ENCODE measurements around the gene ACVR2A. TPM values are rescaled to one million over a fixed set of nuclear protein-coding genes. Genes with fewer than 3 reads are reported as not detected.

Gene ACVR2A
- total RNA-seq = 157 TPM

DNA sequence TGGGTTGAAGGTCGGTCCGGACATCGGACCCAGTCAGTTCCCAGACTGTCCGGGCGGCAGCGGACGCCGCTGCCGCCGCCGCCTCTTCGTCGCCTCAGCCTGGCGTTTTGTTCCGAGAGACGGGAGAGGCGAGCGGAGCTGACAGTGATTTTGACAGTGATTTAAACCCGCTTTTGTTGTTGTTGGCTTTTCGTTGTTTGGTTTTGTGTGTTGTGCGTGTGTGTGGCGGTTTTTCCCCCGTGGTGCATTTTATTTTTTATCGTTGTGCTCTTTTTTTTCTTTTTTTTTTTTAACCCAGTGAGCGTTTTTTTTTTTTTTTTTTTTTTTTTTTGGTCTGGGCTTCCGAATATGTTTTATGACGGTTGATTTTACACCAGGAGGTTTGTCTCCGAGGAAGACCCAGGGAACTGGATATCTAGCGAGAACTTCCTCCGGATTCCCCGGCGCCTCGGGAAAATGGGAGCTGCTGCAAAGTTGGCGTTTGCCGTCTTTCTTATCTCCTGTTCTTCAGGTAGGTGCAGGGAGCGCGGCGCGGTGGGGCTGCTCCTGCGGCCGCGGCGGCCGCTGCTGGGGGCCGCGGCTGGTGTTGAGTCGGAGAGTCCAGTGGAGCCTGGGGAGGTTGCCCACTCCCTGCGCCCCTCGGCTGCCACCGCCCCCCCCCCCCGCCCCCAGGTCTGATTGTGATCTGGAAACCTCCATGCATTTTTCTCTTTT is at the start of gene ACVR2A:
Gene ACVR2A, plus strand, starts transcription at position 333 of the 714 bp plus-strand sequence. Its CDS starts 124 bp downstream, at position 457.
- FAIRE-seq = no peak
- peak; percentile 30 to 61 for DNase-seq (ENCODE audit: low spot score in 2 of 2)

DNA sequence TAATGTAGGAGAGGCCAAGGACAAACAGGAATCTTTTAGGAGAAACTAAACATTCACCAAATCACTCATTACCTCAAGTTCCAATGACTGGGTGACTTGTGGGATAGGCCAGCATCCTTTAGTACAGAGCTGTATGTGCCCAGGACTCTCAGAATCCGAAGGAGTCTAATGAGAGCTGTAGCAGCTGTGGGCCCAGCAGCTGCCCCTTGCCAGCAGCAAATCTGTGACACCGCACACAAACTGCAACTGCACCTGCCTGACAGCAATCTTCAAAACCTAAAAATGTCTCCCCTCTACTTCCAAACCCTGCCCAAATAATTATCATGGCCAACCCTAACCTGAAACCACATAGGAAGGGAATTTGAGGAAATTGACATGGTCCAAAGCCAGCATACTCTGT is 44.5 kb upstream of the ACVR2A start:
- no peak for DNase-seq (ENCODE audit: low spot score in 2 of 2)
- no peak for FAIRE-seq

- no peak for FAIRE-seq
- DNase-seq (ENCODE audit: low spot score in 2 of 2) = no peak
Measured at GRCh38 chr2:147806846-147807245, 38.0 kb upstream of the ACVR2A start.

DNA sequence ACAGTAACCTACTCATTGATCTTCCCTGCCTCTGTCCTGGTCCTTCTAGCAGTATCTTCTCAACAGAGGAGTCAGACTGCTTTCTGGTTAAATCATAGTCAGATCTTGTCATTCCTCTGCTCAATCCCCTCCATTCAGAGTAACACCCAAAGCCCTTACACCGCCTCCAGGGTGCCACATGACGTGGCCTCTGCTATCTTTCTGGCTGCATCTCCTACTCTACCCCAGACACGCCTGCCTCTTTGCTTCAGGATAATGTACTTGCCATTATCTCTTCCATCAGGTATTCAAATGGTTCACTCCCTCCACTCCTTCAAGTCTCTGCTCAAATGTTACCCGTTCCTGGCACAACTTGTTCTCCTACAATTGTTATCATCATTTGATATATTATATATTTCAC is 36.3 kb upstream of the ACVR2A start:
- DNase-seq (ENCODE audit: low spot score in 2 of 2) = no peak
- no peak for FAIRE-seq

DNA sequence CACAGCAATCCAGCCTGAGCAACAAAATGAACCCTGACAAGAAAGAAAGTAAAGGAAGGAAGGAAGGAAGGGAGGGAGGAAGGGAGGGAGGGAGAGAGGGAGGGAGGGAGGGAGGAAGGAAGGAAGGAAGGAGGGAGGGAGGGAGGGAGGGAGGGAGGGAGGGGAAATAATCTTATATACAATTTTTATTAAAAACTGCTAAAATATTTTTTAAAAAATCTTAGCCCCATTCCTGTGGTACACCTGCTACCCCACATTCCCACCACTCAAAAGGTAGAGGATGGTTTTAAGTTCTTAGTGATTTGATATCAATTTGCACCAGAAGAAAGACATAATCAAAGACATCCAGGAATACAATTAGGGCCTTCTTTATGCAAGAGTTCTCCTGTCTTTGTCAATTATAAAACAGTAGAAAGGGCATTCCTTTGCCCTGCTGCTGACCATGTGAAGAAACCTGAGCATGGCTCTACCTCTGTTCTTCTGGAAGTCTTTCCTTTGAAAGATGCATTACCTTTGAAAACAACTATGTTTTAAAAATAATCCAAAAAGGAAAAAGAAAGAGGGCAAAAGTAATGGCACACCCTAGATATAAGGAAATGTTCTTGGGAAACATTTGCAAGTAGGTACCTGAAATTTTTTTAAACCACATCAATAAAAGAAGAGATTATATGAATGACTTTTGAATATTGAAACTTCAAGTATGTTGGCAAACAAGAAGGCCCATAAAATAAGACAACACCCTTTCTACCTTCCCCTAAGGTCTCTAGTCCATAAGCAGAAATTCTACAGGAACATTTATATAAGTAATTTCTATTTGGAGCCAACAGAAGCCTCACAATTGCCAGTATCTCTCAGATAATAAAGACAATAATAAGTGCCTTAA is 33.7 kb upstream of the ACVR2A start:
- DNase-seq (ENCODE audit: low spot score in 2 of 2) (no peak), FAIRE-seq (no peak)

- no peak for FAIRE-seq
- DNase-seq (ENCODE audit: low spot score in 2 of 2) = no peak
Measured at GRCh38 chr2:147818741-147819140, 26.1 kb upstream of the ACVR2A start.

DNA sequence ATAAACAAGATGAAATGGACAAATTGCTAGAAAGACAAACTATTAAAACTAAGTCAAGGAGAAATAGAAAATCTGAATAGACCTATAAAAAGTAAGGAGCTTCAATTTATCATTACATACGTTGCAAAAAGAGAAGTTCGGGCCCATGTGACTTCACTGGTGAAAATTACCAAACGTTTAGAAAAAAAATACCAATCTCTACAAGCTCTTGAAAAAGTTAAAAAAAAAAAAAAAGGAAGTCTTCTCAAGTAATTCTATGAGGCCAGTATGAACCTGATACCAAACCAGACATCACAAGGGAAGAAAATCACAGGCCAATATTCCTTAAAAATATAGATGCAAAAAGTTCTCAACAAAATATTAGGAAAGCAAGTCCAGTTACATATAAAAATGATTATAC is 20.2 kb upstream of the ACVR2A start:
- DNase-seq (ENCODE audit: low spot score in 2 of 2) (no peak), FAIRE-seq (no peak)

DNA sequence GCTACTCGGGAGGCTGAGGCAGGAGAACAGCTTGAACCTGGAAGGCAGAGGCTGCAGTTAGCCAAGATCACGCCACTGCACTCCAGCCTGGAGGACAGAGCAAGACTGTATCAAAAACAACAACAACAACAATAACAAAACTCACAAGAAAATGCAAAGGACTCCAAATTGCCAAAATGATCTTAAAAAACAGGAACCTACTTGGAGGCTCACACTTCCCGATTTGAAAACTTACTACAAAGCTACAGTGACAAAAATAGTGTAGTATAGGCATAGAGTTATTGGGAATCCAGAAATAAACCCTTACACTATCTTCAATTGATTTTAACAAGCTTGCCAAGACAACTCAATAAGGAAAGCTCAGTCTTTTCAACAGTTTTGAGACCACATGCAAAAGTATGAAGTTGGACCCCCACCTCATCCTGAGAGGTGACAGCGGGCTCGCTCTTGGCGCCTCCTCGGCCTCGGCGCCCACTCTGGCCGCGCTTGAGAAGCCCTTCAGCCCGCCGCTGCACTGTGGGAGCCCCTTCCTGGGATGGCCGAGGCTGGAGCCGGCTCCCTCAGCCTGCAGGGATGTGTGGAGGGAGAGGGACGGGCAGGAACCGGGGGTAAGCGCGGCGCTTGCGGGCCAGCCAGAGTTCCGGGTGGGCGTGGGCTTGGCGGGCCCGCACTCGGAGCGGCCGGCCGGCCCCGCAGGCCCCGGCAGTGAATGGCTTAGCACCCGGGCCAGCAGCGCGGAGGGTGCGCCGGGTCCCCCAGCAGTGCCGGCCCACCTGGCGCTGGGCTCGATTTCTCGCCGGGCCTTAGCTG is 18.3 kb upstream of the ACVR2A start:
- no peak for FAIRE-seq
- DNase-seq (ENCODE audit: low spot score in 2 of 2) = no peak

- DNase-seq (ENCODE audit: low spot score in 2 of 2) = no peak
- no peak for FAIRE-seq
Measured at GRCh38 chr2:147827088-147827375, 17.8 kb upstream of the ACVR2A start.

DNA sequence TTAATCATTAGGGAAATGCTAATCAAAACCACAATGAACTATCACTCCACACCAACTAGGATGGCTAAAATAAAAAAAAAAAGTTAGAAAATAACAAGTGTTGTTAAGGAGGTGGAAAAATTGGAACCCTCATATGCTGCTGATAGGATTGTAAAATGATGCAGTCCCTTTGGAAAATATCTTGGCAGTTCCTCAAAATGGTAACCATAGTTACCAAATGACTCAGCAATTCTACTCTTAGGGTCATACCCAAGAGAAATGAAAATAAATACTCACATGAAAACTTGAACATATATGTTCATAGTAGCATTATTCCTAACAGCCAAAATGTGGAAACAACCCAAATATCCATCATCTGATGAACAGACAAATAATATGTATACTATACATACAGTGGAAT is 15.7 kb upstream of the ACVR2A start:
- no peak for DNase-seq (ENCODE audit: low spot score in 2 of 2)
- no peak for FAIRE-seq

DNA sequence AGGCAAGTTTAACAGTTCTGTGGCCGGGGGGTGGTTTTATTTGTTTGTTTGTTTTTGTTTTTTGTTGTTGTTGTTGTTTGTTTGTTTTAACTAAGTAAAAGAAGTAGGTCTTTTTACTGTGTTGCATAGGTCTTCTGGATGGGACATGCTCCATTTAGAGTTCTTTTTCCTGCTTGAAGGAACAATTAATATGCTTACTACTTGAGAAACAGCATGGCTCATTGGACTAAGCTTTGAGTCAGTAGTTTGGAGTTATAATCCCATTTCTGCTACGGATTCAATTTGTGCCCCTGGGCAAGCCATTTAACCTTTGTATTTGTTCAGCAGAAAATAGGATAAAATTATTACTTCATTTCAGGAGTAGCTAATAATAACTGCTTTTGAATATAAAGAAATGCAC is 8.7 kb upstream of the ACVR2A start:
- no peak for DNase-seq (ENCODE audit: low spot score in 2 of 2)
- no peak for FAIRE-seq

- FAIRE-seq = no peak
- DNase-seq (ENCODE audit: low spot score in 2 of 2) = no peak
Measured at GRCh38 chr2:147843391-147843863, 1.4 kb upstream of the ACVR2A start.

- FAIRE-seq (no peak), DNase-seq (ENCODE audit: low spot score in 2 of 2) (peak; percentile 91 to 96)
Measured at GRCh38 chr2:147843864-147844696, 749 bp upstream of the ACVR2A start.

DNA sequence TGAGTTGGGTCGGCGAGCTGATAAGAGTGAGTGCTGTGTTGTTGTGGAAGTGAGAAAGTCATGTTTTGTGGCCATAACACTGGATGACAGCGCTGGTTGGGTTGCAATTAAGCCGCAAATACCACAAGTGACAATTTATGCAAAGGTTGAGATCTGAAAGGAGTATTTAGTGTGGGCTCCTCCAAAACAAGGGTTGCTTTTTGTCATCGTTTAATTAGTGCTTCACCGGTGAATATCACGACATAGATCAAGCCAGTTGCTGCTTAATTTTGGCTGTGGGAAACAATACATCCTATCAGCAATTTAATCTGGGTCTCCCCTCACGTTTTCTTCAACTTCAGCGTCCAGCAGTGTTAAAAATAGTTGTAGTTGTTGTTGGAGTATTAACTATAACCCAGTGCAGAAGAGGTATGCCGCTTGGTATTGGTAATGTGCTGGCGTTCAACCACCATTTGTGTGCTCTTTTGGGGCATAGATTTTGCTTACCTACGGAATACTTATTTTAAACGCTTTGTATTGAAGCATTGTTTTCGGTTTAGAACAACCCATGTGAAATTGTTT is 662 bp downstream of the ACVR2A start:
- no peak for FAIRE-seq

DNA sequence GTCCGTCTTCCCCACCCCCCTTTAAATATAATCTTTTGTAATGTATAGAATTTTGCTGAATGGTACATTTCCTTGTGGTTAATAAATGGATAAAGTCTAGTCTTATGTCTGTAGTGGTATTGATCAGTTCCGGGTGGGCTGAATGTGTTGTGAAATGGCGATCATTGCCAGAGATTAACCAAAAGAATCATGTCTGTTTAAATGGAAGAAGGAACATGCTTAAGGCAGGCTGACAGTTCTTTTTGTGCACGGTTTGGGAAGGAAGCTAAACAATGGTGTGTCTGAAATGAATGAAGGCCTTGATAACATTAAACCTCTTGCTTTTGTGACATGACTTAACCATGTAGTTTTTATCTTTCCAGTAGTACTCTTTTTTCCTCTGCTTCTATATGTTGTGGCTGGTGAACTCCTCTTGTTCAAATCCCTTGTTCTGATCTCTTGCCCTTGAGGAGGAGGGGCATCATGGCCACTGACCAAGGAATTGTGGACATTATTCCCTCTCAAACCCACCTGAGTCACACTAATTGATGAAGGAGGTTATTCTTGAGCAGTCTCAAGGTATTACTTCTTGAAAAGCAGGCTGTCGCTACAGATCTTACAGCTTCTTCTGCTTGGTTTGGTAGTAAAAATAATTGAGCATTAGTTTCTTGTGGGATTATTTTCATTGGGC is 1.7 kb downstream of the ACVR2A start:
- FAIRE-seq (no peak), DNase-seq (ENCODE audit: low spot score in 2 of 2) (no peak)

More for the DNA sequence above, 662 bp downstream of the ACVR2A start:
- DNase-seq (ENCODE audit: low spot score in 2 of 2) = peak in 1 of 2 donors; percentile 27

GRCh38 chr2:147847746-147848391 is 3.0 kb downstream of the ACVR2A start:
- FAIRE-seq (no peak), DNase-seq (ENCODE audit: low spot score in 2 of 2) (no peak)

DNA sequence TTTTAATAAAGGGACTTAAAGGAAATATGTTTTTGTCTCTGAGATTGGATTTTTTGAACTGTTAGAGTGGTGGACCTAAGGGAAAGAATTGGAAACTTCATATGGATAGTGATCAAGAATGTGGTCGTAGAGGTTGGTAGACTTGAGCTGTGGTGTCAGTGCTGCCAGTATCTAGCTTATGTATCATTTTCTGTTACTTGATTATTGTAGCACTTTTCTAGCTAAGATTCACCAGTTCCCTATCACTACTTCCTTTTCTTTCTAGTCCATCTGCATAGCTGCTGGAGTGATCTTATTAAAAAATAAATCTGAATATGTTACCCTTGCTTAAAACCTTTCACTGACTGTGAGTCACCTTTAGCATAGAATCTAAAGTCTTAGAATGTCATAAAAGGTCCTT is 6.0 kb downstream of the ACVR2A start:
- FAIRE-seq = no peak
- DNase-seq (ENCODE audit: low spot score in 2 of 2) = no peak

- no peak for DNase-seq (ENCODE audit: low spot score in 2 of 2)
- no peak for FAIRE-seq
Measured at GRCh38 chr2:147851244-147851930, 6.6 kb downstream of the ACVR2A start.

Measured in frontal cortex (tissue), 4 donors.